GM19324 (cell line): ENCODE data around the gene SH3RF3.

Experiments used
- ATAC-seq: cut with Tn5 transposase; IDR thresholded peaks from one replicate; pipeline ENCODE4 v1.9.1; 2021; ENCODE audit warnings: mild to moderate bottlenecking, moderate library complexity; ENCODE audit not compliant: unreplicated experiment, low FRiP score

SH3RF3 gene

GRCh38 chr2:109397893-109398292, 268.9 kb downstream of the SH3RF3 start:
- ATAC-seq: no peak

GRCh38 chr2:109398366-109399015, 269.5 kb downstream of the SH3RF3 start:
- no peak for ATAC-seq

DNA sequence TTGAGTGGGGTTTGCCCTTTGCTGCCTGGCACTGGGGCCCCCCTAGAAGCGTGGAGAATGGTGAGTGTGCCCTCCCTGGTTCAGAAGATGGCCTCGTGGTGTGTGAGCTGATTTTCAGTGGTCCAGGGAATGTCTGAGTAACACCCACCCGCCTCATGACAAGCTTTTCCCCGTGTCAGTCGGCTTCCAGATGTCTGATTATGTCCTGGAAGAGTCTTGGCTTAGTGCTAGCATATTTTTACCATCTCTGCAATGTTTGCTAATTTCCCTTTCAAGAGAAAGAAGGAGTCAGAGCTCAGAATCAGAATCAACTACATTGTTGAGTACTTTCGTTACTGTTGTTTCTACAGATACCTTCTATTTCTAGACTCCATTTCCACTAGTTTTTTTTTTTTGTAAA, 270.1 kb downstream of the SH3RF3 start:
- ATAC-seq: no peak

DNA sequence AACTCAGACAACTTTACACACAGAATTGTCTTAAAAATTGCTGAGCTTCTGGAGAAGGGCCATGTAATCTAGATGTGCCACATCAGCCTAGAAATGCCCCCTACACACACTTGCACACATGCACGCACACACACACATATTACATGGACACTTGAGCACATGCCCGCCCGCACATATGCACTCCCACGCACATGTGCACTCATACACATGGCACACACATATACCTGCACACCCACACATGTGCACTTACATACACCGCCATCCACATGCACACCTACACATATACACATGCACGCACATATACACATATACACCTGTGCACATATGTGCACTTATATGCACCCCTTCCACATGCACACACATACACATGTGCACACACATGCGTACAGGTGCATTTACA, 271.1 kb downstream of the SH3RF3 start:
- ATAC-seq: no peak

- ATAC-seq: no peak
Observed at GRCh38 chr2:109401370-109401769, 272.4 kb downstream of the SH3RF3 start.

- no peak for ATAC-seq
Observed at GRCh38 chr2:109402180-109402579, 273.2 kb downstream of the SH3RF3 start.

DNA sequence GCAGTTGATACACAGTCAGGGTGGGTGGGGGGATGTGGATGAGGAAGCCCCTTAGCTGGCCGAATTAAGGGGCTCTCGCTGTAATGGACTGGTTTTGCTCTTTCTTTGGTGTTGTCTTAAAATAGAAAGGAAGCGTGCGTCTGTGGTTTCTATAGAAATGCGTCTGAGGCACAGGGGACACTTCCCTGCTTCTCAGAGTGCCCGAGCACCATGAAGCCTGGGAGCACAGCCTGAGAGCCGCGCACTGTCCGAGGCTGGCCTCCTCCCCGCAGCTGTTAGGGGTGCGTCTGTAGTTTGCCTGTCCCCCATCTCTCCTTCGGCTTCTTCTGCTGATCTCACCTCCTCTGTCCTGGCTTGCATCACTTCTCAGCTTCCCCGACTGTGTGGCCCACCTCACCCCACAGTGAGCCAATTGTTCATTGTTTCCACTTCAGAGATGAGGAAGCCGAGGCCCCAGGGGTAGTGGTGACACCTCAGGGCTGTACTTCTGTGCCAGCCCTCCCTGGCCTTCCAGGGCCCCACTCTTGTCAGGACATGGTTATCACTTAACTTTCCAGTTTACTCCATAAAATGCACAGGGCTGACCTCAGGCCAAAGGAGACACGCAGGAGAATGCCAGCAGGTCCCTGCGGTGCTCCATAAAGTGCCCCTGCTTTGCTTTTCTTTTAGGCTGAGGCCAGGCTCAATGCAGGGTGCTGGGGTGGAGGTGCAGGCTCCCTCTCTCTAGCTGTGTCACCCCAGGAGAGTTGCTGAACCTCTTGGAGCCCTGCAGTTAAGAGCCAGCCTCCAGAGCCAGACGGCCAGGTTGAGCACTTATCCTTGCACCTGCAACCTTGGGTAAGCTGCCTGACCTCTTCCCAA, 274.2 kb downstream of the SH3RF3 start:
- no peak for ATAC-seq

DNA sequence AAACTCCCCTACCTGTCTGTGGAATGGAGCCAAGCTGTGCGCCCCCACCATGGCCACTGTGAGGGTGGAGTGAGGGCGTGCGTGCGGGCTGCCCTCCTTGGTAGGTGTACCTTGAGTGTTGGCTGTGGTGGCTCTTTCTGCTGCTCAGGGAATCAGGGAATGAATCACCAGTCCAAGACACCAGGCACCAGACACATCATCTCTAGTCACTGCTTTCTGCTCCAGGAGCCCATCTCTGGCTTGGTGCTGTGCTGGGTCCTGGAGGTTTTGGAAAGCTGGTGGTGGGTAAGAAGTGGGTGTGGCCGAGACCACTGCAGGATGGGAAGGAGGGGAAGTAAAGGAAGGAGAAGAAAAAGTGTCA, 274.8 kb downstream of the SH3RF3 start:
- no peak for ATAC-seq

- ATAC-seq: no peak
Observed at GRCh38 chr2:109404681-109405080, 275.7 kb downstream of the SH3RF3 start.

DNA sequence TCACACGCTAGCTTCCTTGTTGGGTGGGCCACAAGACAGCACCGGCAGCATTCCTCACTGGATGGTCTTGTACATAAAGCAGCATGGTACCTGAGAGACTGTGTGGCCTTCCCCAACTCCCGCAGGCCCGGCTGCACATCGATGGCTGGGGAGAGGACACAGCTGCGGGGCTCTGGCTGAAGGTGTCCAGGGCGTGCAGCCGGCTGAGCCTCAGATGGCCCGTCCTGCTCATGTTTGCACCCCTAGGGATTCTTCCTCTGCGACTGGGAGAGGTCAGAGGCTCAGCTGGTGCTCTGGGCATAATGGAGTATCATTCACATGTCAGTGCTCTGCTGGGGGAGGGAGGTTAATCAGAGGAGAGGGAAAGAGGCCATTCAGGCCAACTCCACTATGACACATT, 276.9 kb downstream of the SH3RF3 start:
- ATAC-seq: no peak

- no peak for ATAC-seq
Observed at GRCh38 chr2:109406301-109406700, 277.3 kb downstream of the SH3RF3 start.

DNA sequence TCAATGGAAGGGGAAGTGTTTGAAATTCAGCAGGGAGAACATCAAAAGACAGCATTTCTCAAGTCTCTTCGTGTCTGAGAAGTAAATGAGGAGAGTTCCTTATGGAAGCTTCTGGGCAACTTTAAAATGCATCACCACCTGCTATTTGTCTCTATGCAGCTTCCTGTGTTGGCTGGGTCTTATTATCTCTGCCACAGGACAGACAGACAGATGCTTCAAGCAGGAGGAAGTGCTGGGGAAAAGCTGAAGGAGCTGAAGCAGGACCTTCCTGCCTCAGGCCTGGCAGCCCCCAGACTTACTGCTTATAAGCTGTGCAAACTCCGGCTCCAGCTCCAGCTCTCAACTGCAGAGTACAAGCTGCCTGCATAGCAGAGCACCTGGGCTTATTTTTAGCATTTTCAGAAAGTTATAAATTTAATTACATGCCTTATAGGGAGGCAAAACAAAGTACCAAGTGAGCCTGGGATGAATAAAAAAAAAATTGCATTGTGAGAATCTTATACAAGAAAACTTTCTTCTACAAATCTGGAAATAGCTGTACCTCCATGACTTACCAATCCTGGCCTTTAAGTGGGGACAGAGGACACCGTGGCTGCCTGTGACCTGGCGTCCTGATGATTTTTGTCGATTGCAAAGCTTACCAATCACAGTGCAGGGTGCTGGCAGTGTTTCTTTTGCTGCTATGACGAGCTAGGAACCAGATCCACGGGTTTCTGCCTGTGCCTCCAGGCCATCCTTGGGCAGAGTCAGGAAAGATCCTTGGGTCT, 278.5 kb downstream of the SH3RF3 start:
- no peak for ATAC-seq

DNA sequence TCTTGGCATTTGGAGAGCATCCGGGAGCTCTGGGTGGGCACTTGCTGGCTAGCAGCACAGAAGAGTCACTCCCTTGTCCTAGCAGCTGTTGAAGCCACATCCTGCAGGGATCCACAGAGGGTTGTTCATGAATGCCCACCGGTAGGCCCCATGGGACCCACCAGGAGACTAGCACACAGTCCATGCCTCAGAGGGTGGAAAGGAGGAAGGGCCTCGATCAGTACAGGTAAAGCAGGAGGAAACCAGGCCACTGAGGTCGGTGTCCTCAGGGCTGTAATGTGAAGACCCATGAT, 279.0 kb downstream of the SH3RF3 start:
- ATAC-seq: no peak

- ATAC-seq: no peak
Observed at GRCh38 chr2:109409321-109410038, 280.5 kb downstream of the SH3RF3 start.

DNA sequence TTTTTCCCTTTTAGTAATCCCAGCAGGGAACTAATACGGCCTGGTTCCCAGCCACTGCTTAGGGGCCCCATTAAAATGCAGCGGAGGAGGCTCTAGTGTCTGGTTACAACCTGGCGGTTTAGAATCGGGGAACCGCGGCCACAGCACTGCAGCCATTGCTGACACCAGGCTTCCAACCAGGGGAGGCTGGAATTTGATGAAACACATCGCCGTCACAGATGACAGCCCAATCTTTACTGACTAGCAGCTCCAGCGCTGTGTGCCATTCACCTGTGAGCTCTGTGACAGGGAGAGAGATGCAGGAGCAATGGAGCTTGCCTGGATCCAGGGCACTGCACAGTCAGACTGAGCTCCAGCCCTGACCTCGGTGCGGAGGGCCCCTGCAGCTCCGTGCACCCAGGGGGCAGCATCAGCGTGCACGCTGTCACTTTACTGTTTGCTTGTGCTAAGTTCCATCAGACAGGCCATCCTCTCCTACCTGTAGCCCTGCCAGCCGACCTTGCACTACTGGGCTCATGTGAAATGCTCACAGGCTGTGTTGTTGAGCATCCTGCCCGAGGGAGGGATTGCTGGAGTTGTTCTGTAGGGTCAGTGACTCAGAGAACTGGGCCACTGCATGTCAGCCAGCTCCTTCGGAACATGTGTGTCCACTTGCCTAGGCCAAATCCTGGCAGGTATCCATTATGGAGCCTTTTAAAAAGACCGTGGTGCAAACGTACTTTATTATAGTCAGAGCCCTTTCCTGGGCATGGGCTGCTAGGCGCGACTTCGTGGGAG, 281.2 kb downstream of the SH3RF3 start:
- no peak for ATAC-seq

- ATAC-seq: no peak
Observed at GRCh38 chr2:109411640-109412325, 282.8 kb downstream of the SH3RF3 start.

- ATAC-seq: no peak
Observed at GRCh38 chr2:109415581-109416013, 286.6 kb downstream of the SH3RF3 start.

- no peak for ATAC-seq
Observed at GRCh38 chr2:109417701-109418335, 288.8 kb downstream of the SH3RF3 start.

DNA sequence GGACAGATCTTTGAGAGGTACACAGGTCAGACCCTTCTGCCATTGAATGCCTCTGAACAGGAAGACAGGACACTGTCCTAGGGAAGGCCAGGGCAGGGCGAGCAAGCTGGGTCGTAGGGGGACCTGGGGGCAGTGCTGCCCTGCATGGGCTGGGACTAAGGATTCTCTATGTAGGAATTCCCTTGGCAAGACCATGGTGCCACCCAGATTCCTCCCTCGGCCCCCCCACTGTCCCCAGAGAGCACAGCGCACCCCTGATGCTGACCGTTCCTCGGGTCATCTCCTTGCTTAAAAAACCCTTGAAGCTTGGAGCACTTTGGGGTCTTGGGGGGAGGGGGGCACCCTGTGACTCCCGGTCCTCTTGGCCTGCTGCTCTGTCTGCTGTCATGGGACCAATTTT, 289.7 kb downstream of the SH3RF3 start:
- no peak for ATAC-seq
